ENCODE data around the gene OR14I1.

Gene OR14I1

GRCh38 chr1:248702714-248703113, at the start of gene OR14I1:
TSS of gene OR14I1 (minus strand) at chr1:248702766.
- no peak for DNase-seq (ENCODE audit: low spot score)

- no peak for DNase-seq (ENCODE audit: low spot score)
Measured at GRCh38 chr1:248751635-248752034, 49.1 kb upstream of the OR14I1 start.

DNA sequence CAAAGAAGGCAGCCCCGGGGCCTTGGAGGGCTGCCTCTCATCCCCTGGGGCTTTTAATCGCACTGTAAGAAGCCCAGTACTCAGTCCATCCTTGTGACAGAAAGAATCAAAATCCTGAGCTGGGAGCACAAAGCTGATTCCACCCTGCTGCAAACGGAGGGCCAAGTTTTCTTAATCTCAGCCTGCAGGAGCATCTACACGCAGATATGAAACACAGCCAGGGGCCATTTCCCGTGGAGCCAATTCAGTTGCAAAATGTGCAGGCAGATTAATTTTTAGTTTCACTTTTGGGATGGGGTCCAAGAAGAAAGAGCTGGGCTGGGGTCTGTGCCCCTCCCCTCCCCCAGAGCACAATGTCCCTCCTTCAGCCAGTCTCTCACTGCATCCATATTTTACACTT, 48.6 kb upstream of the OR14I1 start:
- no peak for DNase-seq (ENCODE audit: low spot score)

DNA sequence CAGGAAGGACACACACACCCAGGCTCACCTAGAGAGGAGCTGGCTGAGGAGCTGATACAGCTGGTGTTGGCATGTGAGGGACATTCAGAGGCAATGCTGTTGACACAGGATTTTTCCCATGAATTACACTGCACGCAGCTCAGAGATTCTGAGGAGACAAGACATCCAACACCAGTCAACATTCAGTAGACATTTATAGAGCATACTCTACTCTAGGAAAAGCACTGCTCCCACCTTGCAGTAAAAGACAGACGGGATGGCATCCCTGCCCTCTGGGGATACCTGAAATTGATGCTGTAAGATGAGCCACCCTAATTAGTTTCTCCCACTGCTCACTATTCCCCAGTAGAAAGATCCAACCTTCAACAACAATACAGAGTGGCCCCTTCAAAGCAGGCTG, 47.9 kb upstream of the OR14I1 start:
- no peak for DNase-seq (ENCODE audit: low spot score)

DNA sequence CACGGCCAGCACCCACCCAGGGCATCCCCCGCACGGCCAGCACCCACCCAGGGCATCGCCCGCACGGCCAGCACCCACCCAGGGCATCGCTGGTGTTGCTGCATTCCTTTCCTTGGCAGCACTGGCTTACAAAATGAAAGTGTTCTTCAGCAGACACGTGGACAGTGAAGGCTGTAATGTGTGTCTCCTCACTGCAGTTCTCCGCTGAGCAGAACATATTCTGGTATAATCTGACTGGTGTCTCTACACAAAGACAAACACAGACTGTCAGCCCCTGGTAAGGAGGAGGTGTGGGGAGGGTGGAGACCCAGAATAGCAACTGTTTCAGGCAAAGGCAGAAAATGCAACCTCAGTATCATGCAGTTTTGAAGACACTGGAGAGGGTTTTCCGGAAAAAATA, 45.6 kb upstream of the OR14I1 start:
- DNase-seq (ENCODE audit: low spot score), result no peak

- DNase-seq (ENCODE audit: low spot score), result no peak
Measured at GRCh38 chr1:248740876-248741275, 38.3 kb upstream of the OR14I1 start.

DNA sequence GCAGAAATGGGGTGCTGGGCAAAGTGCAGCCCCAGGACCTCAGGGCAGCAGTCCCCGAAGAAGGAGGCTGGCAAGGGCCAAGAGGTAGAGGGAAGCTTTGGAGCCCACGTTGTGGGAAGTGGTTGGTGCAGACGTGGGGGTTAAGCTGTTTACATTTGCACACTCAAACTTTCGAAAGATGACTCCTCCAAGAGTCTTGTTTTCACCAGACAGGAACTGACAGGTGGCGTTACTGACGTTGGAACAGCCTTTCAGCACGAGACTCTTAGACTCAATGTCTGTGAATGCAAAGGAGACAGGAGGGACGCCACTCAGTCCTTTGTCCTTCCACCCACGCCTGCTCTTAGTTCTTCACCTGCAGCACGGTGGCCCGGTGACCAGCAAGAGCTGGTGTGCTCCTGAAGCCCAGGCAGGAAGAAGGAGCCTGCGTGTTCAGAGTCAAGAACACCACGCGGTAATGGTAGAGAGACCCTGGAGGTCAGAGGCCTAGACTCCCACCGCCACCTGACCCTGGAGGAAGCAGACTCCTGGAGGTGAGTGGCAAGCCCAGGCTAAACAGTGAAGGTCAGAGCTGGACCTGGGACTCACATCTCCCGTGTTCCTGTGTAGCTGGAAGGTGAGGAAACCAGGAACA, 37.1 kb upstream of the OR14I1 start:
- DNase-seq (ENCODE audit: low spot score), result no peak

DNA sequence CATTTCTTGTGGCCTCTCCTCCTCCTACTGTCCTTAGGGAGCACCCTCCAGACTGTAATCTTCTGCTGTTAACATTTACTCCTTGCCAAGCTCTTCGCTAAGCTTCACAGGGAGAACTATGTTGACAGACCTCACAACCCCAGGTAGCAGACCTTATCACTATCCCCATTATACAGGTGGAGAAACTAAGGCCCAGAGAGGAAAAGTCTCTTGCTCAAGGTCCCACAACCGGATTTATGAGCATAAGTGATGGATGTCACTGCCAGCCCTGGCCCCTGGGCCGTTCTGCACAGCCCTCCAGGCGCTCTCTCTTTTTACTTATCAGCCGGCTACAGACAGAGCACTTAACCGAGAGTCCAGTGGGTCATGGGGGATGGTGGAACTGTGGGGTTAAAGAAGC, 34.9 kb upstream of the OR14I1 start:
- DNase-seq (ENCODE audit: low spot score), result no peak

- no peak for DNase-seq (ENCODE audit: low spot score)
Measured at GRCh38 chr1:248736977-248737376, 34.4 kb upstream of the OR14I1 start.

DNA sequence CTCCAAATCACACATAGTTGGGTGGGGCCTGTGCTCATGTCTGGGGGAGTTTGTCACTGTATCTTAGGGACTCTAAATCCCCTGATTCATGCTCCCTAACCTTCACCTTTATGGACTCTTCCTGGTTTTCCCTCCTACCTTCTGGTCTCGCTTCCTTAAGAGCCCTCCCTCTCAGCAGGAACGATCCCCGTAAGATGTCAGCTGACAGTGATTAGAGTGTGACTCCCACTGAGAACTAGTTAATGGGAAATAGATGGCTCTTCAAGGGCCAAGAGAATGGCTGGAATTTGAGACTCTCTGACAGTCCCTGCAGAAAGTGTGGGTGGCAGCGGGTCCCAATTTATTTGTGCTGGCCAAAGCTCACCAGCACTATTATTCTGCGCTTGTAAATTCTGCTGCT, 31.0 kb upstream of the OR14I1 start:
- no peak for DNase-seq (ENCODE audit: low spot score)

GRCh38 chr1:248730507-248731335, 28.2 kb upstream of the OR14I1 start:
- DNase-seq (ENCODE audit: low spot score), result no peak

DNA sequence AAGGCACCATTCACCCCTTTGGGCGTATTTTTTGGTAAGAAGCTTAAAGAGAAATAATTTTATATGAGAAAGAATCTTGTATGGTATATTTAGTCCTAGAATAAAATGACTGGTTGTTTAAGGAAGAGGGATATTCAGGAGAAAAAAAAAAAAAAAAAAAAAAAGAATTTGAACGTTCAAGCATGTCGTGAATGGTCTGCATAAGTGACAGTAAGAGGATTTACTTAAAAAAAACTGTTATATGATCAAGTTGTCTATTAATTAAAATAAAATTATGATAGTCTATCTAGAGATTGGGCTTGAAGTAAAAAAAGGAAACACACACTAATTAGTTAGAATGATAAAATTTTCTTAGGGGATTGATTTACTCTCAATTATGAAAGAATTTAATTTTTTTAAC, 11.7 kb upstream of the OR14I1 start:
- no peak for DNase-seq (ENCODE audit: low spot score)

DNA sequence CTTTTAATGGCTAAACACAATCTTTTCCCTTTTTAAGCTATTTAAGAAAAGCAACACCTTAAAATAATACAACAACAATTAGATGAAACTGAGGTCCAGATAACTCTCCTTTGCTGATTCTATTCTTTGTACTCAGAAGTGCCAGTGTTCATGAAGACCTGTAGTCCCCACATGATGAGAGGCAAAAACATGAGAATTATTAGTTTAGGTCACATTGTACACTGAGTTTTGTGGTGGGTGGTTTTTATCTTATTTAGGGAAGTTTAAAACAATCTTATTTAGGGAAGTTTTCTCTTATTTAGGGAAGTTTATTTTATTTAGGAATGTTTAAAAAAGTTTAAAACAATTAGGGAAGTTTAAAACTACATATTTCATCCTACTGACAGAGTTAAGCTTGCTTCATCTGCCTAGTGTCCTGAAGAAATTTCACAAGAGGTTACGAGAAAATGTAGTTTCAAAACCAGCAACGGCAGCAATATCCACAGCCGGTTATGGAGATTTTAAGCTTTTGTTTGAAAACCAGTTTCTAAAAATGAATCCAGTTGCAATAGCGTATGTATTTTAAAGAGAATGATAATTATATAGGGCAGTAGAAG, 7.8 kb upstream of the OR14I1 start:
- no peak for DNase-seq (ENCODE audit: low spot score)

DNA sequence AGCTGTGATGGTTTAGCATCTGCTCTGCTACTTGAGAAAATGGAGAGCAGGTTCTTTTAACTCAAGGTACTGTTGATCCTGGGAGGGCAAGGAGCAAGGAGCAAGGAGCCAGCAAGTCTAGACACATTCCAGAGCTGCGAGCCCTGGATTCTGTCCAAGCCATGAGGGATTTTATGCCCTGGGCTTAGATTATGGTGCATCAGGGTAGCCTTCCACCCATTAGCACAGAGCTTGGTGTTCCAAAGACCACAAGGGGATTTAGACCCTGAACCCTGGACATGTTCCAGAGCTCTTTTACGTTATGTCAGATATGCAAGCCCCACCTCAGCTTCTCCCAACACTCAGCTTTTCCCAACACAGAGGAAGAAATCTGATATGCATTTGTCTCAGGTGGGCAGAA, 2.0 kb upstream of the OR14I1 start:
- DNase-seq (ENCODE audit: low spot score), result no peak

DNA sequence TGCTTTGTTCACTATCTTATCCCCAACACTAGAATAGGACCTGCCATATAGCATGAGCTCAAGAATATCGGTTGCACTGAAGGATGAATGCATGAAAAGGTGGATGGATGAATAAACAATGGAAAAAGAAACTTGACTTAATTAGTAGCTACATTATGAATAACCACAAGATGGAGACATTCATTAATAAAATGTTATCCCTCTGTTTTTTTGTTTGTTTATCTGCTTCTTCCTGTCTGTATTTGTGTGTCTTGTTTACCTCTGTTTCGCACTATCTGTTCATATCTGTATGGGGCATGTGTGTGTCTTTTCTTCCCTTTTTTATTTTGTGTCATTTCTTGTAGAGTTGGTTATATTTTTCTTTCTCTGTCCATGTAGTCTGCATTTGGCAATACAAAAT, 1.1 kb upstream of the OR14I1 start:
- peak; percentile 25 for DNase-seq (ENCODE audit: low spot score)

DNA sequence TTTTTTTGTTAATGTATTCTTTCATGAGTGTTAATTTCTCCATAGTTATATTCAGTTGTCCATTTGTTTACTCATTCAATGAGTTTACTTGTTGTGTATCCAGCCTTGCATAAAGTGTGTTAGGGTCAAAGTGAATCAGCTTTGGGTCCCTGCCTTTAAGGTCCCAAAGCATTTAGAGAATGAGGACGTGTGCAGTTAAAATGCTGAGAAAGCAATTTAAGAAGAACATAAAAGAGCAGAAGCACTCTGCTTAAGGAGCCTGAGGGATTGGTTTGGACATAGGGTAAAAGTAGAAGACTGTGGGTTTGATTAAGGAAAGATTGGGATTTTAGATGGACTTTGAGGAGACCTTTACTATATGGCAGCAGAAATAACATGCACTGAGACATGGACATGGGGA, 3.5 kb downstream of the OR14I1 start:
- DNase-seq (ENCODE audit: low spot score), result no peak

DNA sequence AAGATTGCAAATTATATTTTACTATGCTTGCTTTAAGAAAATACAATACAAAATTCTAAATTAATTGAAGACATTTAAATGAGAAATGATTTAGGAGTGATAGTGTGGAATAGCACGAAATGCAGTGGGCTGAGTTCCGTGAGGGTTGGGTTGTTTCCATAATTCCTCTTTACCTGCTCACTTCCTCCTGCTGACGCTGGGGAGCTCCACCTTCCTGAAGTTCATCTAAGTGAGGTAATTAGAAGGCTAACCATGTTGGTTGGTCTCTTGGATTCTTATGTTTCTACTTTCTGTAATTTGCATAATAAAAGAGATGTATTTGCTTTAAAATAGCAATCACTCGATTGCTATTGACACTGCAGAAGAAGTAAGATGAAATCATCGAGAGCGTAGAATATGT, 4.7 kb downstream of the OR14I1 start:
- no peak for DNase-seq (ENCODE audit: low spot score)

DNA sequence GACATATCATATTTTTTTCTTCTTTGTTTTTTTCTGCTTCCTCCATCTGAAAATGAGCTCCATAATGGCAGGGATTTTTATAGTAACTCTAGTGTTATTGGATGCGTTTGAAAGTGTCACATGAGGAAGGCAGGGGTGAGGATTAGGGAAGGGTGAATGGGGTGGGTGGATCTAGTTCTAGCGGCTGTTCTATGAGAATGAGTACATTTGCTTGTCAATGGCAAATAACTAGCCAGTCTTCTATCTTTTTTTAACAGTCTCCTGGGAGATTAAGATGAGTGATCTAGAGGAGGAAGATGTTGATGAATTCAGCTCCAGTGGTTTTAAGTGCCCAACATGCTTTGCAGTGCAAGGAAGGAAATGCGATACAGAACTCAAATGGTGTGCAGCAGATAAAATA, 5.8 kb downstream of the OR14I1 start:
- DNase-seq (ENCODE audit: low spot score), result no peak

DNA sequence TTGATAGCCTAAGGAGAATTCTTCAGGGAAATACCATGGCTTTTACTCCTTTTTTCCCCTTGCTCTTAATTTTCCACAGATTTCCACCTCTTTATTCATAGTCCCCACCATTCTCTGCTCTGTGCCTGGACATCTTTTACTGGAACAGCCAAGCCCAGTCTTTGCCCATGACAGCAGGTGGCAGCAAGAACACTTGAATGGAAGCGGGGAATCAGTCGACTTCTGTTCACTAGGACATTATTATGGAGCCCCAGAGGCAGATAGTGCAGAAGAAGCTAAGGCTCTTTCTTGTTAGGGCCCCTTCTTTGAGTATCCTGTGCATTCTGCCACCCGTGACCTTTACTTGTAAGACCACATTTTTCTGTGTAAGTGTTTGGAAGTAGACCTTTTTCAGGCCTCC, 6.3 kb downstream of the OR14I1 start:
- DNase-seq (ENCODE audit: low spot score), result peak; percentile 66

DNA sequence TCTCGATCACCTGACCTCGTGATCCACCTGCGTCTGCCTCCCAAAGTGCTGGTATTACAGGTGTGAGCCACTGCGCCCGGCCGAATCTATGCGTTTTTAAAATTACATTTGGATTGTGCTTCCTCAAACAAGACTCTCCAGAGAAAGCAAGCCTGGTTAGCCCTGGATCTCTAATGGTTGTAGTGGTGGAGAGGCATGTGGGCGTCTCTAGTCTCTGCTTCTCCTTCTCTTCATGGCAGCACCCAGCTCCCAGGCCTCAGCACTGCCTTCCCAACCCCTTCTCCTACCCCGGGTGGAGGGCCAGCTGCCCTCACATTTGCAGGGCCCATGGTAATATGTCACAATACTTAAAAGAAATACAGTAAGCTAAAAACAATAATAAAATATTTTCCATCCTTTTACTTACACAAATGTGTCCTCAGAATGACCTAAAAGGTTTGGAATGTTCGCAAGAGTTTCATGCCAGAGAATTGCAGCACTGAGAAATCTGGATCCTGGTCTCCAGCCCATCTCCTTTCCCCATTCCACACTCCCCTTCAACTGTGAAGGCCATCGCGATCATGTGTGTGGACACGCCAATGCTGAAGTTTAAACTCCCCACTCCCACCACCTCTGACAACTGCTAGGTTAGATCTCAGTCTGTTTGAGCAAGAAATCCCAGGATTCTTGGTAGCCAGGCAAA, 7.0 kb downstream of the OR14I1 start:
- no peak for DNase-seq (ENCODE audit: low spot score)

DNA sequence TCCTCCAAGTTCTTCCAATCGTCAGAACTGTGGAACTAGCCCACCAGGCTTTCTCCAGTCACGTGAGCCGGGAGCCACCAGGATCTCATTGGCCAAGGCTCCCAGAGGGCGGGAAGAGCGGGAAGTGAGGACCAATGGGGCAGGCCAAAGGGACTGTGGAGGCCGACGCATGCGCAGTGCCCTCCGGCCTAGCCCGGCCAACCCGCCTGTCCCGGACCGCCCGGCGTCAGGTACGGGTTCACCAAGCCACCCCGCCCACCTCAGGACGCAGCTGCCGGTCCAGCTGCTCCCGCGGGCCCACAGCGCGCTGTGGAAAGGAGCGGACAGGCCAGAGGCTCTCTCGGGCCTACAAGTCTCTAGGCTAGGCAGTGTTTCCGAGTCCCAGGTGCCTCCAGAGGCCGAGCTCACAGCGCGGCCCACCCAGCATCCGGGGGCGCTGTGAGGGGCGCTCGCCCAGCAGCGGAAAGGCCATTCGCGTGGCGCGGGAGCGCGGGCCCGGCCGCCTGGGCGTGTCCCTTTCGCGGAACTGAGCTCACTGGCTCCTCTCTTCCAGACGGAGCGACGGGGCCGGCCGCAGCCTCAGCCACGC, 10.9 kb downstream of the OR14I1 start:
- DNase-seq (ENCODE audit: low spot score), result no peak

DNA sequence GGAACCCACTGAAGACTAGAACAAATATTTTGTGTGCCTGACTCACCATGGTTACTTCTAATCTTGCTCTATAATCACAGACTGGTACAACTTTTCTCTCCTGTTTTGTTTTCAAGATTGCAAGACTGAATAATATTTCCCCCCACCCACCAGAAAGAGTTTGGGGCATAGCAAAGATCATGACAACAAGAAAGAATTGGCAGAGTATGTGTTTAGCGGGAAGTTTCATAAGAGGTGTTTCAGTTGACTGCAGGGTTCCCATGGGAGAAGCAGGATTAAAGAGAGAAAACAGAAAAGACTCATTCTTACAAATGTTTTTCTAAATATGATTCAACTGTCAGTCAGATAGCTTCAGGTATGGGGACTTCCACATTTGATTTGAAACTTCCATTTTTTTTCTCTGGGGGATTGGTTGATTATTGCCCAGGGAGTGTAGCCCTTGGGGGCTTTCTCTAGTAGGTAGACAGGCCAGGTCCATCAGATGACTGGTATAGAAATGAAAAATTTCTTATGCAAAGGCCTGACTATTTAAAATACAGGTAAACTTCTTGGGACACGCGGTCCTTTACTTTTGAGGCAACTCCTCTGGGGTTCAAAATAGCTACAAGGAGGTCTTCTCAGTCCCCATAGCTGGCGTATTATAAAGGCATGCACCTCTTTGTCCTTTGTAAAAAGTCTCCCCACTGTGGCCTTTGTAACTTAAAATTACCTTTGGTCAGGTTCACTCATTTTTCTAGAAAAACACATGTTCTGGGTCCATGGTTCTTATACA, 13.9 kb downstream of the OR14I1 start:
- no peak for DNase-seq (ENCODE audit: low spot score)

Data from SW480 (cell line).